DMS79 treated with DMSO at 0.1 percent for 48 hours (cell line): ENCODE measurements around the gene KLF5.
A peak's percentile ranks its signal among the peaks of the same experiment; 100 is the strongest.
"Not testable (repeated sequence)": the region's sequence is repeated elsewhere in the genome, so short reads cannot be mapped to it uniquely, and the experiment has no call there.

Source experiments
- DNase-seq: peaks from one replicate; lab custom pipeline; 2025; lab: John Stamatoyannopoulos, UW

Gene KLF5

DNA sequence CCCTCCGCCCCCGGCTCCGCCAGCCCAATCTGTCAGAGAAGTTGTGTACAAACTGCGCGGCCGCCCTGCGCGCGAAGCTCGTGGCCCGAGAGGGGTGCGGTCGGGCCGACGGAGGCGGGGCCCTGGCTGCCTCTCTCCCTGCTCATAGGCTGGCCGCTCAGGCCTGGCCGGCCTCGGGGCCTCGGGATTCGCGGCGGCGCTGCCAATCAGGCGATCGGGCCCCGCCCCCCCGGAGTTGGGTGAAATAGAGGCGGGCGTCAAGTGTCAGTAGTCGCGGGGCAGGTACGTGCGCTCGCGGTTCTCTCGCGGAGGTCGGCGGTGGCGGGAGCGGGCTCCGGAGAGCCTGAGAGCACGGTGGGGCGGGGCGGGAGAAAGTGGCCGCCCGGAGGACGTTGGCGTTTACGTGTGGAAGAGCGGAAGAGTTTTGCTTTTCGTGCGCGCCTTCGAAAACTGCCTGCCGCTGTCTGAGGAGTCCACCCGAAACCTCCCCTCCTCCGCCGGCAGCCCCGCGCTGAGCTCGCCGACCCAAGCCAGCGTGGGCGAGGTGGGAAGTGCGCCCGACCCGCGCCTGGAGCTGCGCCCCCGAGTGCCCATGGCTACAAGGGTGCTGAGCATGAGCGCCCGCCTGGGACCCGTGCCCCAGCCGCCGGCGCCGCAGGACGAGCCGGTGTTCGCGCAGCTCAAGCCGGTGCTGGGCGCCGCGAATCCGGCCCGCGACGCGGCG lies at the start of gene KLF5:
Gene KLF5 (plus strand): TSS at position 270 of the 724 bp plus-strand sequence. CDS start 323 bp downstream, at position 593.
- DNase-seq = peak; percentile 87

GRCh38 chr13:73011751-73012150 lies 47.1 kb upstream of the KLF5 start:
- DNase-seq = no peak

DNA sequence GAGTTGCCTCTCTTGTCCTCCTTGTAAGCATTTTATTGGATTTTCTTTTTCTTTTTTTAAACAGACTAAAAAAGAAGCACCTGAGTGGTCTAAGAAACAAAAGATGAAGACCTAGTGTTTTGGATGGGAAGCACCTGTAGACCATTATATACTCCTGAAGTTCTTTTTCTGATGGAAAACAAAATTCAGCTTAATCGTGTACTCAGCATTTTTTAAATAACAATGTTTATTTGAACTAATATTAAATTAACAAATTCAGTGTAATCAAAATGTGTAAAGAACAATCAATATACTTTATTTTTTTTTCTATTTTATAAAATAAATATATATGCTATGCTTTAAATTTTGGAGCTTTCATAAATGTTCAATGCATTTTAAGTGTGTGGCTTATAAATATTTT lies 43.0 kb upstream of the KLF5 start:
- DNase-seq = no peak

DNA sequence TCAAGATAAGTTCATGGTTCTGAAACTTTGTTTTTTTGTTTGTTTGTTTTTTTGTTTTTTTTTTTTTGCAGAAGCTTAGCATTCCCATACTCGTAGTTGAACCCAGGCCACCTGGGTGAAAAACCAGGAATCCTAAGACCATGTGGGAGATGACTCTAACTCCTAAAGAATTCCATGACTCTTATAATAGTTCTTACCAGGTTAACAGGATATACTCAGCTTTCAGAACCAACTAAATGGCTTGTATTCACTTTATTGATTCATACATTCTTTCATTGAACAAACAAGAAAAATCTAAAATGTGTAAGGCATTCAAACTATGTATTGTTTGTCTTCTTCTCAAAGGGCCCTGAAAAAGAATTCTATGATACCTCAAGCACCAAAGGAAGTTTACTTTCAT lies 40.5 kb upstream of the KLF5 start:
- DNase-seq = no peak

DNA sequence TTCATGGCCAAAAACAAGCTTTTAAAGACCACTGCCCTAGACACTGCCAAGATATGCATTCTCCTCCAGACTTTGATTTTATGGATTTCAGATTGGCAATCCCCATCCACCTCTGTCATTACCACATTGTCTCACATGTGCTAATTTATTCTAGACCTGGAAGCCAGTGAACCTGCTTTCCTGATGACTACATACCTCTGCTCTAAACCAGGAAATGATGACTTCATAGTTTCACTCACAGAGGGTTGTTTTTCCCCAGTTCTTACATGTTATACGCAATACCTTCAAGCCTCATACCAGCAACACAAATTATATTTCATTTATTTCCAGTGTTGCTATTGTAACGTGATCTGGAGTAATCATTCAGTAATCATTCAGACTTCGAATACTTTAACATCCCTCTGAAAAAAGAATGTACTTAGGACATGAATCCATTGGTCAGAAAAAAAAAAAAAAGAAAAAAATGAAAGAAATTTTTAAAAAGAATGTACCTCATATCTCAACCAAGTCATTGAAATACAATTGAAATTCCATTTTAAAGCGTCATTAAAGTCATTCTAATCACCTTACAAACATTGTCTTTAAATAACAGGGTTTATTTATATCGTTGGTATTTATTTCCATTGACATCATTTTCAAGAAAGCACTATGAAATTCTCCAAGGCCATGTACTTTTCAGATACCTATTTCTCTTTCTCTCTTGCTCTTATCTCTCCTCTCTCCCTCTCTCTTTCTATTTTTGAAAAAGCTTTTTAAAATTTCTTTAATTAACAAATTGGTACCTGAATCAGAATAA lies 33.4 kb upstream of the KLF5 start:
- no peak for DNase-seq

DNA sequence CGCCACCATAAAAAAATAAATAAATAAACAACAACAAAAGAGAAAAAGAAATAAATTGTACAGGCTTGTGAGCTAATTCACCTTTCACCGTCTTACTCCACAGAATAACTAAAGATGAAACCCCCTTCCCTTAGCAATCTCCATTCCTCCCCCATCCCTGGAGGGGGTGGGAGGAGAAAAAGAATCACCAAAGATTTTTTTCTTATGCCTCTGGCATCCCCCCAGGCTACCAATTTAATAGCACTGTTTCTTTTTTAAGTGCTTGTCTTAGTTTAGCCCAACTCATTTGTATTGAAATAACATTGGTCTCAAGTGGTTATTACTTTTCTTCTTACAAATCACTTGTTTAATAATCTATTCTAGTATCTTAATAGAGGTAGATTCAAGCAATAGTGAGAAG lies 23.9 kb upstream of the KLF5 start:
- DNase-seq = no peak

- DNase-seq = no peak
Measured at GRCh38 chr13:73035660-73036059, 23.1 kb upstream of the KLF5 start.

DNA sequence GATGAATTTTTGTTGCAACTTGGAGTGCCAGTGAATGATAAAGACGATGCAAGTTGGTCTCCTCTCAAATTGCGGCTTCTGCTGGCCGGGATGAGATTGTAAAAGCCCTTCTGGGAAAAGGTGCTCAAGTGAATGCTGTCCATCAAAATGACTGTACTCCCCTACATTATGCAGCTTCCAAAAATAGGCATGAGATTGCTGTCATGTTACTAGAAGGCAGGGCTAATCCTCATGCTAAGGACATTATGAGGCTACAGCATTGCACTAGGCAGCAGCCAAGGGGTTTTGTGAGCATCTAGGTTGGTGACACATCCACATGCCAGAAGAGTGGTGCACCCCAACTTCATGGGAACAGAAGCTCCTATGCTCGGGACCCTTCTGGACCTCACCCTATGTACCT lies 22.2 kb upstream of the KLF5 start:
- DNase-seq = no peak

GRCh38 chr13:73038064-73038463 lies 20.7 kb upstream of the KLF5 start:
- no peak for DNase-seq

DNA sequence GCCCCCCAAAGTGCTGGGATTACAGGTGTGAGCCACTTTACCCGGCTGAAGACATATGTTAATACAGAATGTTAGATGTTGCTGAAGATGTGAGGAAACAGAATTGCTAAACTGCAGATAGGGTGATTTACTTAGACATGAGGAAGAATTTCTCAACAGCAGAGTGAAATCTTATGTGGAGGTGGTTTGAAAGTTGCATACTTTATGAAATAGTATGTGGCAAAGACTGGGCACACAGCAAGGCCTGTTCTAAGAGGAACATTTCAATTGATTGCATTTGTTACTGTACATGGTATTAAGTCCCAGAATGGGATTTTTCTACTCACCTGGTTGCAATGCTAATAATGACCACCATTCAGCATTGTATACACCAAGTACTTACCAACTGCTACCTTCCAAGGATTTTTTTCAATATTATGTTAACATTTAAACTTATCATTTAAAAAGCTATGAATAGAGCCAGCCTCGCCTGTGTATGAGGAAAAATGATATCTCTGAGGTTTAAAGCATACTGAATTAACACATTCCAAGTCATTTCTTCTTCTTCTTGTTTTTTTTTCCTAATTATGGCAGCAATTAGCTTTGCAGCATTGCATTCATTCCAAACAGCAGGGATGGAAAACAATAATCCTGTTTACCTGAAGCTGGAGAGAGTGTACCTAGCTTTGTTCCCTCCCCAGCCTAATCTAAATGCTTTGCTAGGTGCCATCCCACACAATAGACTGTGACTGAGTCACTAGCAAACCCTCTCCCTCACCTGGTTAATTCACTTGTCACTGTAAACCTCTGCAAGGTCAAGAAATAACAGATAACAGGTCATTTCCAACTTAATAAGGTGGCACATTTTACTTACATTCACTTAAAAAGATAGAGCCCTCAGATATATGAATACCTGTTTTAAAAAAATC lies 19.4 kb upstream of the KLF5 start:
- no peak for DNase-seq

GRCh38 chr13:73040484-73040883 lies 18.3 kb upstream of the KLF5 start:
- DNase-seq = no peak

GRCh38 chr13:73040968-73041596 lies 17.7 kb upstream of the KLF5 start:
- DNase-seq = no peak

DNA sequence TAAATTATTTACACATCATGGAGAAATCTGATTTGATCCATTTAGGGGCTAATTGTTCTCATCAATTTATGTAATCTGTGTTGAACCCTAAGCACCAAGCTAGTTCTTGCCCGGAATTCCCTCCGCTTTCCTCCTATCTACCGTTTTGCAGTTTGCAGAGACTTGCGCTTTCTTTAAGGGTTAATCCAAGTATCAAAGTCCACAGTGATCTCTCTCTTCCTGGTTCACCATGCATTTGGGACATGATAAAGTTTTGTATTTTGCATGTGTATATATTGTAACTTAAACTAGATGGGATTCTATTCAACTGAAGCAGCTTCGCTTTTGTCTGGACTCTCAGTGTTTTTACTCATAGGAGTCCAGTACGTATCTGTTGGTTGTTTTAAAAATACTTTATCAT lies 13.8 kb upstream of the KLF5 start:
- no peak for DNase-seq

- DNase-seq = not testable (repeated sequence)
Measured at GRCh38 chr13:73048615-73049014, 10.2 kb upstream of the KLF5 start.

DNA sequence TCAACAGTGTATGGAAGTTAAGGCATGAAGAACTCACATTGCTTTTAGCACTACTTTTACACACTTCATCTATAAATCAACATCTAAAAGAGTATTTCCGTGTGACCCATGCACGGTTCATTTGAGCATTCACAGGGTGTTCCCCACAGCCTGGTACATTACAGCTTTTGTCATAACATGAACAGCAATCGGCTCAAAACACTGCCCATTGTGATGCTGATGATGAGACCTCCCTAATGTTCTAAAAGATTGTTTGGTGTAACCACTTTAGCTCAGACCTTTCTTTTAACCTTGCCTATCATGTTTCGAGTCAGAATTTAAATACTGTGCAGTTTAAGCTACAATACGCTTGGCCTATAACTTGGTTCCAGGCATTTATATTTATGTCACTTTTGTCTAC lies 4.1 kb upstream of the KLF5 start:
- no peak for DNase-seq

GRCh38 chr13:73055813-73056564 lies 2.8 kb upstream of the KLF5 start:
- DNase-seq = no peak

GRCh38 chr13:73056565-73056962 lies 2.2 kb upstream of the KLF5 start:
- DNase-seq = no peak

DNA sequence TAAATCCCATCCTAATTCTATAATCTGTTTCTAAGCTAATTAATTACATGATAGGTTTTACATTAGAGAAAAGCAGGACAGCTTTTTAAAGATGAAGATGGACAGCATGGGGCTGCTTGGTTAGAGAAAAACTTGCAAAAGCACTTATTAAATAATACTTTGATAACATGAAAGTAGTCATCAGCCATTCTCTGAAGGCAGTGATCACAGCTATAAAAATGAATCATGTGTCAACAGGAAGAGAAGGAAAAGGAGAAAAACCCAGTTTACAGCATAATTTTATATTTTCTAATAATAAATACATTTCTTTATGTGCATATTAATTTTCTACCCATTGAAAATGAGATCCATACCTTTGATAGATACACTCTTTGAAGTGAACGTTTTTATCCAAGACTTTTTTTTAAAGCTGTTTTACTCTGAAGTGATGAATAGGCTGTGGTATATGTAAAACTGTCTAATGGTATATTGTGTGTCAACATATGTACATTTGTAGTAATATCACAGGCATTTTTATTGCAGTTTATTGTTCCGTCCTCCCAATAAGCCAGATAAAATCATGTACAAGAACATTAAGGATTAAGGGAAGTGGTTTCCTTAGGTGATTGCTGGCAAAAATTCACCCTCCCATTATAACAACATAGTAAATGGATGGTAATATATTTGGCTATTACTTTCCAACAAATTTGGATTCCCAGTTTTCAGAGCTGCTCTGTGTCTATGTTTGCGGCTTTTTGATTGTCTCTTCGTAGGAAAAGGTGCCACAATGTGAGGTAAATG lies 1.3 kb upstream of the KLF5 start:
- DNase-seq = no peak

GRCh38 chr13:73058064-73058313 lies 816 bp upstream of the KLF5 start:
- DNase-seq = no peak

DNA sequence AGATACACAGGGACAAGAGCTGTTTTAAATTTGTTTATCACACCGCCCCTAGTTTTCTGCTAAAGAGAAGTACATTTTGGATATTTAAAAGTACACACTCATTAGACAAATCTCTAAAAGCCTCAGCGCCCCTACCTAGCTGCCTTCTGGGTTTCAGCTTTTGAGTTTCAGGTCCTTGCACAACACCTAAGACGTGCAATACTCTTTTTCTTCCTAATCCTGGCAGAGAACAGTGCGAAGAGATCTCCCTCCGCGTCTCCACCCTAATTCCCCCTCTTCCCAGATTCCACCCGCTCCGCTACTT lies 421 bp upstream of the KLF5 start:
- peak; percentile 59 for DNase-seq
